Nucleus accumbens (tissue), 56 donors: ENCODE data around the gene APEH.

Experiments used
- DNase-seq, 56 donors: peaks; one replicate each; lab custom pipeline; 2025; lab: John Stamatoyannopoulos, UW

The APEH gene

DNA sequence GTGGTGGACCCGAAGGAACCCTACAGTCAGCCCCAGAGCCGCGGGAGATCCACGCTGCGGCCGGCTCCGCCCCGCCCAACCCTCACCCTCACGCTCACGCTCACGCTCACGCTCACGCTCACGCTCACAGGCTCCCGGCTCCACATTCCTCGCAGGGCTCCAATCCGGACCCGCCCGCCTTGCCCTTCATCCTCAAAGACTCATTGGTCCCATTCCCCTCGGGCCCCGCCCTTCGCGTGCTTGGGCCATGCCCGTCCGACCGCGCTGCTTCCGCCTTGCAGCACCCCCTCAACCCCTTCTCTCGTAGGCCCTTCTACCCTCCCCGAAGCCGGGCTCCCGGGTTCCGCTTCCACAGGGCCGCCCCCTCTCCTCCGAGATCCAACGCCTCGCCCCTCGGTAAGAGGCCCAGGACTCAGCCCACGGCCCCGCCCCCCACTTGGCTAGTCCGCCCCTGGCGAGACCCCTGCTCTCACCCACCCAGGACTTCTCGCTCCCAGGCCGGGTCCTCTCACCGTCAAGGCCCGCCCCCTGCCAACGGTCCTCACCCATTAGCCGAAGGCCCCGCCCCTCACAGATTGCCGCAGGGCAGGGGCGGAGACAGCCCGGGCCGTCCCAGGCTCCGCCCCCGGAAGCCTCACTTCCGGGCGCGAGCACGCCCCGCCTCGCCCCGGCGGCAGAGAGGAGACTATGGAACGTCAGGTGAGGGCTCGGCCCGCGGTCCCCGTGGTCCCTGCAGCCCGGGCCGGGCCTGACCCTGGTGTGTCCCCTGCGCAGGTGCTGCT lies at the start of gene APEH:
APEH (plus strand) TSS at position 637 of the 782 bp plus-strand sequence; CDS start at position 688, 51 bp downstream.
- no peak for DNase-seq

DNA sequence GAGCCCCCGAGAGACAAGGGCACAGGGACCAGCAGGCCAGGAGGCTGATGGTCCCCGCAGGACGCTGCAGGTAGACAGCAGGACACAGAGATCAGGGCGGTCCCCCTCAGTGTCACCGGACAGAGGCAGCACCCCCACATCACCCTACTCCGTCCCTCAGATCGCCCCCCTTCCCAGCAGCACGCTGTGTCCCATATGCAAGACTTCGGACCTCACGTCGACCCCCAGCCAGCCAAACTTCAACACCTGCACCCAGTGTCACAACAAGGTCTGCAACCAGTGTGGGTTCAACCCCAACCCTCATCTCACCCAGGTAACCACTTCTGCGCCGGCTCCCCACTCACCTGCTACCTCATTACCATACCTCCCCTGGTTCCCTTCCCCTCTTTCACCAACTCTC lies 49.1 kb upstream of the APEH start:
- no peak for DNase-seq

- peak in 33 of 56 donors; percentile 6 to 84 (median 48) for DNase-seq
Measured at GRCh38 chr3:49626101-49626581, 48.0 kb upstream of the APEH start.

GRCh38 chr3:49626796-49627195 lies 47.4 kb upstream of the APEH start:
- DNase-seq, result no peak

GRCh38 chr3:49627634-49628033 lies 46.5 kb upstream of the APEH start:
- DNase-seq, result no peak

DNA sequence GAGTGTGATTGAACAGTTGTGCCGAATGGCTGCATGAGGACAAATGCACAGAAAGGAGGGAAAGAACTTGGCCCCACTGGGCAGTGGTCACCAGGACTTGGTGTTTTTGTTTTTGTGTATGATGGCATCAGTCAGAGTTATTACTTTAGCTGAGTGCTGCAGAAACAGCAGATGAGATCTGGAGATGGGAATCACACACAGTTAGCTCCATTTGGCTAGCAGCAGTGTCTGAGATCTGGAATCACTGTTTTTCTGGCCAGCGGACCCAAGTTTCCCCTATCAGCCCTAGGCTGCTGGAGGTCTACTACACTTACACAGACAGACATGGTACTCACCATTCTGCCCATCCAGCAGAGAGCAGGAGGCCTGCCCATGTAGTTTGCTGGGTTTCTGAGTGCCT lies 45.9 kb upstream of the APEH start:
- DNase-seq, result no peak

DNA sequence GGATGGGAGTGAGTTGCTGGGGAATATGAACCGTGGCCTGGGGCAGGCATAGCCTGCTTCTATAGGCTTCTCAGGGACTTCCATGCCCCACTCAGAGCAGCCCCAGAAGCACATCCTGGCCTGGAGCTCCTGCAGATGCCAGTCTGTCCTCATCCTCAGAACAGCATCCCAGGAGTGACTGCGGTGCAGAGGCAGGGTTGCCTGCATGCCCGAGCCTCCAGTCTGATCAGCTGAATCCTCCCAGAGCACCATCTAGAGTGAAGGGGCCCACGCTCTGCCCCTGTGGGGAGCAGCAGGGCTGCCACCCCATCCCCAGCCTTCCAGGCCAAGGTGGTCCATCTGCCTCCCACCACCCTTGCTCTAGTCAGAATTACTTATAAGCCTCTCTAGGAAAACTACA lies 44.7 kb upstream of the APEH start:
- DNase-seq, result no peak

DNA sequence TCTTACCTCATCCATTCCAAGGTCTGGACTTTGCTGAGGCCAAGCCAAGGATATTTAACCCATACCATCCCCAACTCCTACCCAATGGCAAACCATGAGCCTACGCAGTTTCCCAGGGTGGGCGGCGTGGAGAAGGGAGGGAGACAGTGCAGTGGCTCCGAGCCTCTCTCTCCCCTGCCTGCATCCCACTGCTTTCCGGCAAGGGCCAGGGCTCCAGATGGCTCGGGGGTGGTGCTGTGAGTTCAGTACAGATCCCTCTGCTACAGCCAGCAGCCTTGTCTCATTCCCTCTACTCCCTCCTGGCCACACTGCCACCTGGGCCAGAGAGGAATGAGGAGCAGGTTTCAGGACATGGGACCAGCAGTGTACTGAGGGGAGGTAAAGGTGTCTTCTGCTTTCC lies 44.3 kb upstream of the APEH start:
- no peak for DNase-seq

GRCh38 chr3:49630784-49631183 lies 43.4 kb upstream of the APEH start:
- DNase-seq, result no peak

DNA sequence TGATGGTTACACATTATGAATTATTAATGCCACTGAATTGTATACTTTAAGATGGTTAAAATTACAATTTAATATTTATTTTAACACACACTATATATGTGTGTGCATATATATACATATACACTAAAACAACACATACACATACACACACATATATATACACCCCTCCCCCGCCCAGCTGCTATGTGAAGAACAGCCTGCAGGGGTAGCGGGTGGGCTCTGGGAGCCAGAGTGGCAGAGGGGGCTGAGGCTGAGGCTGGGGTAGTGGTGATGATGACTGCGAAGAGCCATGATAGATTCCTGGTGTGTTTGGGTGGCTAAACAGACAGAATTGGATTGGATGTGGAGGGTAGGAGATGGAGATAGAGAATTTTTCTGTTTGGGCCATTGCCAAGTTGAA lies 39.4 kb upstream of the APEH start:
- DNase-seq, result no peak

DNA sequence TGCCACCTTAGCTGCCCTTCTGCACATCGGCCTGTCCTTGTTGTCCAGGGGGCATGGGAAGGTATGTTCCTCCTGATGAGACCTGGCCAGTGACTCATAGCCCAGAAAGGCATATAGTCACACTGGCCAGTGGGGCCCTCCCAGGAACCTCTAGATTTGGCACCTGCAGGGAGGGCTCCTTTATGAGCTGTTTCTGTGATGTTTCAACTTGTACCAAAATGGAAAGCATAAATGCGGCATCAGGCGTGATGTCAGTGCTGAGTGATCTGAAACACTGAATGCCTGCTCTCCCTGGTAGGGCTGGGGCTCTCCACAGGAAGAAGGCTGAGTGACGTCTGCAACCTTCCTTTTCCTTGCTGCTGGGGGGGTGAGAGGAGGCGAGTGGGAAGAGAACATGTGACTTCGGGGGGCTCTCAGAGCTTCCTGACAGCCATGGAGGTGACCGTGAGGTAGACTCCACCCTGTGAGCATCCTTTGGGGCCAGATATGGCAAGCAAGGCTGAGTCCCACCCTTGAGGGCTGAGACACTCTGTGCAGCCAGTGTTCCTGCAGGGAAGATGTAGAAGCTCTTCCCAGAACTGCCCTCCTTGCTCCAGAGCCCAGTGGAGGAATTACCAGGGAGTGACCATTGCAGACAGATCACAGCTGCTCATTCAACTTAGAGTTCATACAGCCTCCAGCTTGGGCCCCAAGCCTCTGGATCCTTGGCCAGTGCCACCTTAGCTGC lies 37.1 kb upstream of the APEH start:
- DNase-seq, result peak in 25 of 56 donors; percentile 9 to 84 (median 39)

DNA sequence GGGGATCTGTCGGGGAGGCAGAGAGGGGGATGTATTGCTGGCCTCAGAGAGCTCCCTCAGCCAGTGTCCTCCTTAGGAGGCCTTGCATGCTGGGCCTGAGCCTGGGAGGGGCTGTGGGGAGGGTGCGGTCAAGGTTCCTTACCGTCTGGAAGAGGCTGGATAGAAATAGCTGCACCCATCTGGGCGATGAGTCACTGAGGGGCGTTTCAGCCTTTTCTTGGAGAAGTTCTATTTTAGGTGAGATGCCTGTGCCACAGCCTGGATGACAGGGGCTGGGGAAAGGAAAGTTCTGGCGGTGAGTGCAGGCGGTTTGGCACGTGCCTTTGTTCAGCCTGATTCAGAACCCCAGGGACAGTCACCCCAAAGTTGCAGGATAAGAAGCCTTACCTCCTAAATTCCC lies 35.7 kb upstream of the APEH start:
- DNase-seq, result peak in 37 of 56 donors; percentile 10 to 84 (median 49)

DNA sequence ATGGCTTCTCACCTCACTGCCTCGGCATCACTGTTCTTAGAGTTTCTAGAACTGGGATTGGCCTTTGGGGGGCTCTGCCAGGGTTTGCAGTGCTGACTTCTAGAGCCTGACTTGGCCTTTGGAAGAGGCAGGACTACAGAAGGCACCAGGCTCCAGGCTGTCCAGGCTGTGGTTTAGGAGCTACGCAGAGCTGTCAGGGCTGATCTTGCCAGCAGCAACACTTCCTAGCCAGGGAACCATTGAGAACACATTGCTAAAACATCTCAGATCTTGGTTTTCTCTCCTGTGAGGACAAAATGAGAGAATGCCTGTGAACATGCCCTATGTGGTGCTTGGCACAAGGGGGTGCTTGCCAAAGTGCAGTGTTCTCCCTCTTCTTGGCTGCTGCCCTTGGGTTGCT lies 34.6 kb upstream of the APEH start:
- no peak for DNase-seq

- peak in 5 of 56 donors; percentile 7 to 30 (median 22) for DNase-seq
Measured at GRCh38 chr3:49641292-49641691, 32.9 kb upstream of the APEH start.

GRCh38 chr3:49641921-49642707 lies 32.0 kb upstream of the APEH start:
- no peak for DNase-seq

GRCh38 chr3:49642708-49643145 lies 31.4 kb upstream of the APEH start:
- DNase-seq, result no peak

GRCh38 chr3:49644684-49645083 lies 29.5 kb upstream of the APEH start:
- DNase-seq, result no peak

GRCh38 chr3:49646236-49646635 lies 27.9 kb upstream of the APEH start:
- DNase-seq, result no peak

DNA sequence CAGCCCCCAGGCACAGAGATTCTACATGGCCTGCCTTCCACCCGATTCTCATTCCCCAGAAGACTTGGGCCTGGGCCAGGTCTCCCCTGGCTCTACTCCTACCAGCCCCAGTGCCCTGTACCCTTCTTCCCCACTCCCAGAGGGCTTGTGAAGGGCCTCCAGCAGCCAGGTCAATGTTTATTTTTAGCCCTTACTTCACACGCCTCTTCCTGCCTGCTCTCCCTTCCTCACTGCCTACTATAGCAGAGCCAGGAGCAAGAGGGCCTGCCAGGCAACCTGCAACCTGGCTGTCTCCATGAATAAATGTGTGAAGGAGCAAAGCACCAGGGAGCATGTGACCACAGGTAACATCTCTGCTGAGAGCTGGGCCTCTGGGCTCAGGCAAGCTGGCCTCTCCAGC lies 26.4 kb upstream of the APEH start:
- peak in 2 of 56 donors; percentile 30 to 38 for DNase-seq

DNA sequence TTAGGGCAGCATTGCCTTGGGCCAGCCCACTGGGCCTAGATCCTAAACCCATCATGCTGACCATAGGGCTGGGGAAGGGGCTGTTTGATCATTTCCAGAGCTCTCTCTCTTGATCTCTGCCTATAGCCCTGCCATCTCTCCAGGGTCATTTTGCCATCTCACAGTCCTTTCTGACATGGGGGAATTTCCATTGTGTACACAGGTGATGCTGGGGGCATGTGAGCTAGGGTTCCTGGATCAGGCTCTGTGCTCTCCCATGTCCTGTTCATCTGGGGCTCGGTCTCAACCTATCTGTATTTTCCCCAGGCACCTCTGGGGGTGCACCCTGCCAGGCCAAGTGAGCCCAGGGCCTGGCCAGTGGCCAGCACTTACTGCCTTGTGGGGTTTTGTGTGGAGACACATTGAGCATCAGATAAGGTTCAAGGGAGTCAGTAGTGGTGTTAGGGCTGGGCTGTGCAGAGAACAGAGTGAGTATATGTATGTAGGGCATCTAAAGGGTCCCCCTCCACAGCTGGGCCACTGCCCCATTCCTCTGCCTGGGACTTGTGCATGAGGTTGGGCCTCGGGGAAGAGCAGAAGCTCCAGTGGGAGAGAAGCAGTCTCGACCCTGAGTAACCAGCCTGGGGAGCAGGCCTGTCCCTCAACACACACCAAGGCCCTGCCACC lies 25.7 kb upstream of the APEH start:
- no peak for DNase-seq
